NCI-H2029 (cell line): ENCODE data around the gene HDGF.

Experiments used
- DNase-seq: peaks from one replicate; lab custom pipeline; 2025; lab: John Stamatoyannopoulos, UW

Gene HDGF

GRCh38 chr1:156698995-156699394 lies 52.5 kb downstream of the HDGF start:
- DNase-seq = no peak

GRCh38 chr1:156697481-156697880 lies 54.0 kb downstream of the HDGF start:
- no peak for DNase-seq

- no peak for DNase-seq
Measured at GRCh38 chr1:156696755-156697154, 54.7 kb downstream of the HDGF start.

- no peak for DNase-seq
Measured at GRCh38 chr1:156694690-156694962, 56.8 kb downstream of the HDGF start.

GRCh38 chr1:156693848-156694689 lies 57.4 kb downstream of the HDGF start:
- no peak for DNase-seq

- DNase-seq = peak; percentile 47
Measured at GRCh38 chr1:156692925-156693847, 58.3 kb downstream of the HDGF start.

- DNase-seq = no peak
Measured at GRCh38 chr1:156692441-156692924, 59.0 kb downstream of the HDGF start.
